GM12878 (cell line): ENCODE results near the gene AVPR1B.

Experiments used
- EP300 ChIP-seq, 2 experiments: fragments of 150-350 bp in 1 of 2; IDR thresholded peaks; 2 replicates each; pipeline ENCODE4 v1.6.1; 2011 to 2012; ENCODE audit warnings: low read depth in 2 of 2, low read length in 2 of 2, borderline replicate concordance in 1 of 2, improper control_type of control experiment in 1 of 2, inconsistent platforms in 1 of 2; ENCODE audit not compliant: control insufficient read depth in 1 of 2
- TF ChIP-seq, protein P1 (sequence below): IDR thresholded peaks from 2 replicates; pipeline ENCODE4 v1.6.1; 2011; ENCODE audit warnings: mild to moderate bottlenecking, low read depth, low read length, moderate library complexity; ENCODE audit not compliant: insufficient replicate concordance
- TF ChIP-seq, protein P2 (sequence below): fragments of 450-650 bp; IDR thresholded peaks from 2 replicates; pipeline ENCODE4 v1.6.1; 2017; ENCODE audit warnings: mild to moderate bottlenecking, moderate library complexity

DNA sequence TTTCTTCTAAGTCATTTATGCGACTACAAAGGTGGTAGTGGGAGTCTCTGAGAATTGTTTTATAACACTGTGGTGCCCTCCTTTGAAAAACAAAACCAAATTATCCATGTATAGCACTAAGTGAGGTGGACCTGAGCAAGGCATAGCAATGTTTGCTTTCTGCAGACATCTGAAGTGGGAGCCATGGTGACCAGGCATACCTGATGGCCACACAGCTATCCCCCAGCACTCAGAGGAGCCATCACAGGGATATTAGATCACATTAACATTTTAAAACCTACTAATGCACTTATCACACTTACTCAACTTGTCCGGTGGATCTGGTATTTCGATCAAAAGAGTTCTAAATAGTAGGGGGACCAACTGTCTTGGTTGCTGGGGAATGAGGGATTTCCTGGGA, 24.8 kb upstream of the AVPR1B start:
- TF ChIP-seq, protein P1, sequence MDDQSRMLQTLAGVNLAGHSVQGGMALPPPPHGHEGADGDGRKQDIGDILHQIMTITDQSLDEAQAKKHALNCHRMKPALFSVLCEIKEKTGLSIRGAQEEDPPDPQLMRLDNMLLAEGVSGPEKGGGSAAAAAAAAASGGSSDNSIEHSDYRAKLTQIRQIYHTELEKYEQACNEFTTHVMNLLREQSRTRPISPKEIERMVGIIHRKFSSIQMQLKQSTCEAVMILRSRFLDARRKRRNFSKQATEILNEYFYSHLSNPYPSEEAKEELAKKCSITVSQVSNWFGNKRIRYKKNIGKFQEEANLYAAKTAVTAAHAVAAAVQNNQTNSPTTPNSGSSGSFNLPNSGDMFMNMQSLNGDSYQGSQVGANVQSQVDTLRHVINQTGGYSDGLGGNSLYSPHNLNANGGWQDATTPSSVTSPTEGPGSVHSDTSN = no peak
- TF ChIP-seq, protein P2, sequence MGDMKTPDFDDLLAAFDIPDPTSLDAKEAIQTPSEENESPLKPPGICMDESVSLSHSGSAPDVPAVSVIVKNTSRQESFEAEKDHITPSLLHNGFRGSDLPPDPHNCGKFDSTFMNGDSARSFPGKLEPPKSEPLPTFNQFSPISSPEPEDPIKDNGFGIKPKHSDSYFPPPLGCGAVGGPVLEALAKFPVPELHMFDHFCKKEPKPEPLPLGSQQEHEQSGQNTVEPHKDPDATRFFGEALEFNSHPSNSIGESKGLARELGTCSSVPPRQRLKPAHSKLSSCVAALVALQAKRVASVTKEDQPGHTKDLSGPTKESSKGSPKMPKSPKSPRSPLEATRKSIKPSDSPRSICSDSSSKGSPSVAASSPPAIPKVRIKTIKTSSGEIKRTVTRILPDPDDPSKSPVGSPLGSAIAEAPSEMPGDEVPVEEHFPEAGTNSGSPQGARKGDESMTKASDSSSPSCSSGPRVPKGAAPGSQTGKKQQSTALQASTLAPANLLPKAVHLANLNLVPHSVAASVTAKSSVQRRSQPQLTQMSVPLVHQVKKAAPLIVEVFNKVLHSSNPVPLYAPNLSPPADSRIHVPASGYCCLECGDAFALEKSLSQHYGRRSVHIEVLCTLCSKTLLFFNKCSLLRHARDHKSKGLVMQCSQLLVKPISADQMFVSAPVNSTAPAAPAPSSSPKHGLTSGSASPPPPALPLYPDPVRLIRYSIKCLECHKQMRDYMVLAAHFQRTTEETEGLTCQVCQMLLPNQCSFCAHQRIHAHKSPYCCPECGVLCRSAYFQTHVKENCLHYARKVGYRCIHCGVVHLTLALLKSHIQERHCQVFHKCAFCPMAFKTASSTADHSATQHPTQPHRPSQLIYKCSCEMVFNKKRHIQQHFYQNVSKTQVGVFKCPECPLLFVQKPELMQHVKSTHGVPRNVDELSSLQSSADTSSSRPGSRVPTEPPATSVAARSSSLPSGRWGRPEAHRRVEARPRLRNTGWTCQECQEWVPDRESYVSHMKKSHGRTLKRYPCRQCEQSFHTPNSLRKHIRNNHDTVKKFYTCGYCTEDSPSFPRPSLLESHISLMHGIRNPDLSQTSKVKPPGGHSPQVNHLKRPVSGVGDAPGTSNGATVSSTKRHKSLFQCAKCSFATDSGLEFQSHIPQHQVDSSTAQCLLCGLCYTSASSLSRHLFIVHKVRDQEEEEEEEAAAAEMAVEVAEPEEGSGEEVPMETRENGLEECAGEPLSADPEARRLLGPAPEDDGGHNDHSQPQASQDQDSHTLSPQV = no peak
- TF ChIP-seq EP300 (IDR thresholded peaks at IDR 0.05; ENCODE audit: borderline replicate concordance in 1 of 2, control insufficient read depth in 1 of 2, low read depth in 2 of 2, low read length in 2 of 2) = no peak
